Measurements from ENCODE around the gene SYP.

The SYP gene

GRCh38 chrX:49212861-49213260, 12.9 kb upstream of the SYP start:
- Histone ChIP-seq H3K79me2 (ENCODE audit: insufficient read depth, low read depth) (no peaks in the 10 kb centered on the region), H3K4me1 (ENCODE audit: low read depth, poor library complexity, severe bottlenecking) (no peaks in the 10 kb centered on the region), H4K20me1 (ENCODE audit: insufficient read depth) (no peaks in the 10 kb centered on the region), H3K36me3 (ENCODE audit: insufficient read depth) (no peaks in the 10 kb centered on the region), H3K27ac (no peak overlapping the region), H3K27me3 (ENCODE audit: insufficient read depth, low read depth) (no peaks in the 10 kb centered on the region), H3K4me3 (IDR thresholded peaks at IDR 0.05; ENCODE audit: insufficient read depth, low read depth, low read length) (no peak overlapping the region), H3K4me2 (no peak overlapping the region), H3K9ac (no peak overlapping the region), H2AFZ (ENCODE audit: low read depth) (no peak overlapping the region)
- TF ChIP-seq, protein P1, sequence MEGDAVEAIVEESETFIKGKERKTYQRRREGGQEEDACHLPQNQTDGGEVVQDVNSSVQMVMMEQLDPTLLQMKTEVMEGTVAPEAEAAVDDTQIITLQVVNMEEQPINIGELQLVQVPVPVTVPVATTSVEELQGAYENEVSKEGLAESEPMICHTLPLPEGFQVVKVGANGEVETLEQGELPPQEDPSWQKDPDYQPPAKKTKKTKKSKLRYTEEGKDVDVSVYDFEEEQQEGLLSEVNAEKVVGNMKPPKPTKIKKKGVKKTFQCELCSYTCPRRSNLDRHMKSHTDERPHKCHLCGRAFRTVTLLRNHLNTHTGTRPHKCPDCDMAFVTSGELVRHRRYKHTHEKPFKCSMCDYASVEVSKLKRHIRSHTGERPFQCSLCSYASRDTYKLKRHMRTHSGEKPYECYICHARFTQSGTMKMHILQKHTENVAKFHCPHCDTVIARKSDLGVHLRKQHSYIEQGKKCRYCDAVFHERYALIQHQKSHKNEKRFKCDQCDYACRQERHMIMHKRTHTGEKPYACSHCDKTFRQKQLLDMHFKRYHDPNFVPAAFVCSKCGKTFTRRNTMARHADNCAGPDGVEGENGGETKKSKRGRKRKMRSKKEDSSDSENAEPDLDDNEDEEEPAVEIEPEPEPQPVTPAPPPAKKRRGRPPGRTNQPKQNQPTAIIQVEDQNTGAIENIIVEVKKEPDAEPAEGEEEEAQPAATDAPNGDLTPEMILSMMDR (conservative IDR thresholded peaks at IDR 0.05; ENCODE audit: low read depth, low read length) = no peak

GRCh38 chrX:49212209-49212608, 12.2 kb upstream of the SYP start:
- H3K27ac ChIP-seq = no peak overlapping the region
- H3K79me2 ChIP-seq (ENCODE audit: insufficient read depth, low read depth) = no peaks in the 10 kb centered on the region
- H4K20me1 ChIP-seq (ENCODE audit: insufficient read depth) = no peaks in the 10 kb centered on the region
- H3K4me2 ChIP-seq = no peak overlapping the region
- TF ChIP-seq, protein P1 (conservative IDR thresholded peaks at IDR 0.05; ENCODE audit: low read depth, low read length) = no peak
- no peak overlapping the region for H3K4me3 ChIP-seq (IDR thresholded peaks at IDR 0.05; ENCODE audit: insufficient read depth, low read depth, low read length)
- H3K4me1 ChIP-seq (ENCODE audit: low read depth, poor library complexity, severe bottlenecking) = no peaks in the 10 kb centered on the region
- H3K36me3 ChIP-seq (ENCODE audit: insufficient read depth) = no peaks in the 10 kb centered on the region
- no peak overlapping the region for H3K9ac ChIP-seq
- H3K27me3 ChIP-seq (ENCODE audit: insufficient read depth, low read depth) = no peaks in the 10 kb centered on the region
- no peak overlapping the region for H2AFZ ChIP-seq (ENCODE audit: low read depth)

DNA sequence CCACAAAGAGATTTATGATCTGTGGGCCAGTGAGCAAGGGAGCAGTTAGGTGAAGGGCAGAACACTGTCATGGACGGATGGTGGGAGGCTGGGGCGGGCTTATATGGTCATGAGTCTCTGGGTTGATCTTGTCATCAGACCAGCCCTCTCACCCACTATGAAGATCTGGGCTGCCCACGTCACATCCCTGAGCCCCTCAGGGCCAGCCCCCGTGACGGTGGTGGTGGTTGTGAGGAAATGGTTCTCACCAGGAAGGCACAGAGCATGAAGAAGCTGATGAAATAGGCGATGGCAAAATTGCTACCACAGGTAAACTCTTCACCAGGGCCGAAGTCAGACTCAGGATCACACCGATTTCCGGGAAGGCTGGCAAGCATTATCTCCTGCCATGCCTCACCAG, 11.1 kb upstream of the SYP start:
- Histone ChIP-seq H2AFZ (ENCODE audit: low read depth) (no peak overlapping the region), H3K4me2 (no peak overlapping the region), H3K79me2 (ENCODE audit: insufficient read depth, low read depth) (no peaks in the 10 kb centered on the region), H3K4me1 (ENCODE audit: low read depth, poor library complexity, severe bottlenecking) (no peaks in the 10 kb centered on the region), H3K9ac (no peak overlapping the region), H3K27me3 (ENCODE audit: insufficient read depth, low read depth) (no peaks in the 10 kb centered on the region), H3K4me3 (IDR thresholded peaks at IDR 0.05; ENCODE audit: insufficient read depth, low read depth, low read length) (no peak overlapping the region), H3K36me3 (ENCODE audit: insufficient read depth) (no peaks in the 10 kb centered on the region), H3K27ac (no peak overlapping the region), H4K20me1 (ENCODE audit: insufficient read depth) (no peaks in the 10 kb centered on the region)
- TF ChIP-seq, protein P1 (conservative IDR thresholded peaks at IDR 0.05; ENCODE audit: low read depth, low read length) = no peak

GRCh38 chrX:49210406-49210805, 10.4 kb upstream of the SYP start:
- no peak overlapping the region for H3K4me2 ChIP-seq
- TF ChIP-seq, protein P1 (conservative IDR thresholded peaks at IDR 0.05; ENCODE audit: low read depth, low read length) = no peak
- H3K79me2 ChIP-seq (ENCODE audit: insufficient read depth, low read depth) = no peaks in the 10 kb centered on the region
- H3K9ac ChIP-seq = no peak overlapping the region
- H2AFZ ChIP-seq (ENCODE audit: low read depth) = no peak overlapping the region
- no peaks in the 10 kb centered on the region for H3K4me1 ChIP-seq (ENCODE audit: low read depth, poor library complexity, severe bottlenecking)
- no peaks in the 10 kb centered on the region for H3K27me3 ChIP-seq (ENCODE audit: insufficient read depth, low read depth)
- H3K36me3 ChIP-seq (ENCODE audit: insufficient read depth) = no peaks in the 10 kb centered on the region
- H4K20me1 ChIP-seq (ENCODE audit: insufficient read depth) = no peaks in the 10 kb centered on the region
- H3K4me3 ChIP-seq (IDR thresholded peaks at IDR 0.05; ENCODE audit: insufficient read depth, low read depth, low read length) = no peak overlapping the region
- no peak overlapping the region for H3K27ac ChIP-seq
